B cell (primary cell): Measurements from ENCODE around the gene HBS1L.

Experiments used
- EZH2 ChIP-seq: IDR thresholded peaks from 2 replicates; pipeline ENCODE4 v1.6.1; 2012; ENCODE audit warnings: borderline replicate concordance, low read depth, mild to moderate bottlenecking, moderate library complexity, low read length; ENCODE audit not compliant: insufficient read depth, poor library complexity, severe bottlenecking
- TF ChIP-seq, protein P1 (sequence below): fragments of 200-600 bp; IDR thresholded peaks from one replicate; pipeline ENCODE4 v1.8.0; 2022; ENCODE audit warnings: antibody characterized with exemption, mild to moderate bottlenecking

DNA sequence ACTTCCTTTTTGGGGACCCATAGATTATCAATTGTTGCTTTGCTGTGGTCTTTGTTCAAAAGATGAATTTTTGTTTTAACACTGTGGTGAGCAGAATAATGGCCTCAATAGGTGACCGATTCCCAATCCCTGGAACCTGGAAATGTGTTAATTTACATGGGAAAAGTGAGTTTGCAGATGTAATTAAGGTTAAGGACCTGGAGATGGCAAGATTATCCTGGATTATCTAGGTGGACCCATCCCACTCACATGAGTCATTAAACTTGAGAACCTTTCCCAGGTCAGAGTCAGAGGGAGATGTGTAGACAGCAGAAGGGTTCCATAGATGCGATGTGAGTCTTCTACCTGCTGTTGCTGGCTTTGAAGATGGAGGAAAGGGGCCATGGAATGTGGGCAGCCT lies 36.2 kb upstream of the HBS1L start:
- TF ChIP-seq, protein P1, sequence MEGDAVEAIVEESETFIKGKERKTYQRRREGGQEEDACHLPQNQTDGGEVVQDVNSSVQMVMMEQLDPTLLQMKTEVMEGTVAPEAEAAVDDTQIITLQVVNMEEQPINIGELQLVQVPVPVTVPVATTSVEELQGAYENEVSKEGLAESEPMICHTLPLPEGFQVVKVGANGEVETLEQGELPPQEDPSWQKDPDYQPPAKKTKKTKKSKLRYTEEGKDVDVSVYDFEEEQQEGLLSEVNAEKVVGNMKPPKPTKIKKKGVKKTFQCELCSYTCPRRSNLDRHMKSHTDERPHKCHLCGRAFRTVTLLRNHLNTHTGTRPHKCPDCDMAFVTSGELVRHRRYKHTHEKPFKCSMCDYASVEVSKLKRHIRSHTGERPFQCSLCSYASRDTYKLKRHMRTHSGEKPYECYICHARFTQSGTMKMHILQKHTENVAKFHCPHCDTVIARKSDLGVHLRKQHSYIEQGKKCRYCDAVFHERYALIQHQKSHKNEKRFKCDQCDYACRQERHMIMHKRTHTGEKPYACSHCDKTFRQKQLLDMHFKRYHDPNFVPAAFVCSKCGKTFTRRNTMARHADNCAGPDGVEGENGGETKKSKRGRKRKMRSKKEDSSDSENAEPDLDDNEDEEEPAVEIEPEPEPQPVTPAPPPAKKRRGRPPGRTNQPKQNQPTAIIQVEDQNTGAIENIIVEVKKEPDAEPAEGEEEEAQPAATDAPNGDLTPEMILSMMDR: no peak
- TF ChIP-seq EZH2: no peak
